ENCODE results near the gene ZIM2.

The ZIM2 gene

GRCh38 chr19:56838909-56839651, 1.4 kb downstream of the ZIM2 start:
- DNase-seq: no peak

- DNase-seq: no peak
These were observed 2.3 kb downstream of the ZIM2 start for GRCh38 chr19:56838024-56838908.

- DNase-seq: no peak
These were observed 3.0 kb downstream of the ZIM2 start for GRCh38 chr19:56837492-56838023.

GRCh38 chr19:56837004-56837403, 3.5 kb downstream of the ZIM2 start:
- DNase-seq: no peak

GRCh38 chr19:56836059-56836458, 4.5 kb downstream of the ZIM2 start:
- no peak for DNase-seq

GRCh38 chr19:56835401-56835800, 5.1 kb downstream of the ZIM2 start:
- no peak for DNase-seq

GRCh38 chr19:56834564-56835375, 5.8 kb downstream of the ZIM2 start:
- no peak for DNase-seq

GRCh38 chr19:56832352-56832928, 8.1 kb downstream of the ZIM2 start:
- DNase-seq: no peak

- no peak for DNase-seq
These were observed 9.3 kb downstream of the ZIM2 start for GRCh38 chr19:56831255-56831654.

- no peak for DNase-seq
These were observed 10.9 kb downstream of the ZIM2 start for GRCh38 chr19:56829596-56829995.

- no peak for DNase-seq
These were observed 12.8 kb downstream of the ZIM2 start for GRCh38 chr19:56827708-56828107.

- no peak for DNase-seq
These were observed 16.6 kb downstream of the ZIM2 start for GRCh38 chr19:56823956-56824355.

GRCh38 chr19:56823417-56823816, 17.1 kb downstream of the ZIM2 start:
- DNase-seq: no peak

- DNase-seq: no peak
These were observed 17.8 kb downstream of the ZIM2 start for GRCh38 chr19:56822755-56823154.

- DNase-seq: no peak
These were observed 18.9 kb downstream of the ZIM2 start for GRCh38 chr19:56821675-56822074.

- DNase-seq: no peak
These were observed 19.3 kb downstream of the ZIM2 start for GRCh38 chr19:56821209-56821608.

GRCh38 chr19:56819166-56819565, 21.4 kb downstream of the ZIM2 start:
- no peak for DNase-seq

- DNase-seq: no peak
These were observed 25.9 kb downstream of the ZIM2 start for GRCh38 chr19:56814656-56815055.

- no peak for DNase-seq
These were observed 27.0 kb downstream of the ZIM2 start for GRCh38 chr19:56813531-56813930.

GRCh38 chr19:56811480-56811879, 29.0 kb downstream of the ZIM2 start:
- no peak for DNase-seq

GRCh38 chr19:56810260-56810659, 30.3 kb downstream of the ZIM2 start:
- DNase-seq: no peak

- DNase-seq: no peak
These were observed 31.7 kb downstream of the ZIM2 start for GRCh38 chr19:56808717-56809392.

Data from SHP77 (cell line).